ENCODE data around the gene RRP36.

DNA sequence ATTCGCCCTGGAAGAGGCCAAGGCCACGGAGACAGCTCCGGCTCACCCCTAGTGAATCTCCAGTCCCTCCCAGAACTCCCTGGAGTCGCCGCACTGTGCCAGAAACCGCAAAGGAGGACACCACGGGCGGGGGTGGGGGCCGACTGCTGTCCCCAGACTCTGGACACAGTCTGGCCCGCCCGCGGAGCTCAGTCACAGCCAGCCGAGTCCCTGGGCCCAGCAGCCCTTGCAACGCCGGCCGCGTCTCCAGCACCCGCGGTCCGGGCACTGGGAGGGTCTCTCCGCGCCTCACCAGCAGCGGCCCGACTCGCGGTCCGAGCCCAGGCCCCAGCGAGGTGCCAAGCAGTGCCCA, 43.0 kb upstream of the RRP36 start:
- TF ChIP-seq, protein P1, sequence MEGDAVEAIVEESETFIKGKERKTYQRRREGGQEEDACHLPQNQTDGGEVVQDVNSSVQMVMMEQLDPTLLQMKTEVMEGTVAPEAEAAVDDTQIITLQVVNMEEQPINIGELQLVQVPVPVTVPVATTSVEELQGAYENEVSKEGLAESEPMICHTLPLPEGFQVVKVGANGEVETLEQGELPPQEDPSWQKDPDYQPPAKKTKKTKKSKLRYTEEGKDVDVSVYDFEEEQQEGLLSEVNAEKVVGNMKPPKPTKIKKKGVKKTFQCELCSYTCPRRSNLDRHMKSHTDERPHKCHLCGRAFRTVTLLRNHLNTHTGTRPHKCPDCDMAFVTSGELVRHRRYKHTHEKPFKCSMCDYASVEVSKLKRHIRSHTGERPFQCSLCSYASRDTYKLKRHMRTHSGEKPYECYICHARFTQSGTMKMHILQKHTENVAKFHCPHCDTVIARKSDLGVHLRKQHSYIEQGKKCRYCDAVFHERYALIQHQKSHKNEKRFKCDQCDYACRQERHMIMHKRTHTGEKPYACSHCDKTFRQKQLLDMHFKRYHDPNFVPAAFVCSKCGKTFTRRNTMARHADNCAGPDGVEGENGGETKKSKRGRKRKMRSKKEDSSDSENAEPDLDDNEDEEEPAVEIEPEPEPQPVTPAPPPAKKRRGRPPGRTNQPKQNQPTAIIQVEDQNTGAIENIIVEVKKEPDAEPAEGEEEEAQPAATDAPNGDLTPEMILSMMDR (IDR thresholded peaks at IDR 0.05 in 2 of 3, conservative IDR thresholded peaks at IDR 0.05 in 1 of 3; ENCODE audit: borderline replicate concordance in 1 of 3, insufficient read depth in 1 of 3, low read depth in 2 of 3, low read length in 2 of 3) = no peak
- no peak for TF ChIP-seq TCF7L2 (IDR thresholded peaks at IDR 0.05; ENCODE audit: borderline replicate concordance, extremely low read depth, insufficient read depth, insufficient read length)
- TF ChIP-seq POLR2AphosphoS5 (IDR thresholded peaks at IDR 0.05; ENCODE audit: low read depth, low read length) = no peak
- TF ChIP-seq POLR2A (IDR thresholded peaks at IDR 0.05; ENCODE audit: borderline replicate concordance, extremely low read depth, insufficient read depth, insufficient read length) = no peak
- TF ChIP-seq, protein P2, sequence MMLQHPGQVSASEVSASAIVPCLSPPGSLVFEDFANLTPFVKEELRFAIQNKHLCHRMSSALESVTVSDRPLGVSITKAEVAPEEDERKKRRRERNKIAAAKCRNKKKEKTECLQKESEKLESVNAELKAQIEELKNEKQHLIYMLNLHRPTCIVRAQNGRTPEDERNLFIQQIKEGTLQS (IDR thresholded peaks at IDR 0.05) = no peak
- no peak for TF ChIP-seq EGR1 (IDR thresholded peaks at IDR 0.05; ENCODE audit: low read depth)
- TF ChIP-seq, protein P3, sequence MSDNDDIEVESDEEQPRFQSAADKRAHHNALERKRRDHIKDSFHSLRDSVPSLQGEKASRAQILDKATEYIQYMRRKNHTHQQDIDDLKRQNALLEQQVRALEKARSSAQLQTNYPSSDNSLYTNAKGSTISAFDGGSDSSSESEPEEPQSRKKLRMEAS (IDR thresholded peaks at IDR 0.05) = no peak
- TF ChIP-seq EZH2phosphoT487 (IDR thresholded peaks at IDR 0.05; ENCODE audit: borderline replicate concordance) = no peak
- TF ChIP-seq, protein P4, sequence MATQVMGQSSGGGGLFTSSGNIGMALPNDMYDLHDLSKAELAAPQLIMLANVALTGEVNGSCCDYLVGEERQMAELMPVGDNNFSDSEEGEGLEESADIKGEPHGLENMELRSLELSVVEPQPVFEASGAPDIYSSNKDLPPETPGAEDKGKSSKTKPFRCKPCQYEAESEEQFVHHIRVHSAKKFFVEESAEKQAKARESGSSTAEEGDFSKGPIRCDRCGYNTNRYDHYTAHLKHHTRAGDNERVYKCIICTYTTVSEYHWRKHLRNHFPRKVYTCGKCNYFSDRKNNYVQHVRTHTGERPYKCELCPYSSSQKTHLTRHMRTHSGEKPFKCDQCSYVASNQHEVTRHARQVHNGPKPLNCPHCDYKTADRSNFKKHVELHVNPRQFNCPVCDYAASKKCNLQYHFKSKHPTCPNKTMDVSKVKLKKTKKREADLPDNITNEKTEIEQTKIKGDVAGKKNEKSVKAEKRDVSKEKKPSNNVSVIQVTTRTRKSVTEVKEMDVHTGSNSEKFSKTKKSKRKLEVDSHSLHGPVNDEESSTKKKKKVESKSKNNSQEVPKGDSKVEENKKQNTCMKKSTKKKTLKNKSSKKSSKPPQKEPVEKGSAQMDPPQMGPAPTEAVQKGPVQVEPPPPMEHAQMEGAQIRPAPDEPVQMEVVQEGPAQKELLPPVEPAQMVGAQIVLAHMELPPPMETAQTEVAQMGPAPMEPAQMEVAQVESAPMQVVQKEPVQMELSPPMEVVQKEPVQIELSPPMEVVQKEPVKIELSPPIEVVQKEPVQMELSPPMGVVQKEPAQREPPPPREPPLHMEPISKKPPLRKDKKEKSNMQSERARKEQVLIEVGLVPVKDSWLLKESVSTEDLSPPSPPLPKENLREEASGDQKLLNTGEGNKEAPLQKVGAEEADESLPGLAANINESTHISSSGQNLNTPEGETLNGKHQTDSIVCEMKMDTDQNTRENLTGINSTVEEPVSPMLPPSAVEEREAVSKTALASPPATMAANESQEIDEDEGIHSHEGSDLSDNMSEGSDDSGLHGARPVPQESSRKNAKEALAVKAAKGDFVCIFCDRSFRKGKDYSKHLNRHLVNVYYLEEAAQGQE (IDR thresholded peaks at IDR 0.05; ENCODE audit: low read depth) = no peak
- TF ChIP-seq SIN3A (IDR thresholded peaks at IDR 0.05; ENCODE audit: low read depth) = no peak
- TF ChIP-seq ZFX (IDR thresholded peaks at IDR 0.05) = no peak
- TF ChIP-seq EZH2 (IDR thresholded peaks at IDR 0.05) = no peak
- no peak for TF ChIP-seq SRF (IDR thresholded peaks at IDR 0.05; ENCODE audit: low read depth)
- TF ChIP-seq, protein P5, sequence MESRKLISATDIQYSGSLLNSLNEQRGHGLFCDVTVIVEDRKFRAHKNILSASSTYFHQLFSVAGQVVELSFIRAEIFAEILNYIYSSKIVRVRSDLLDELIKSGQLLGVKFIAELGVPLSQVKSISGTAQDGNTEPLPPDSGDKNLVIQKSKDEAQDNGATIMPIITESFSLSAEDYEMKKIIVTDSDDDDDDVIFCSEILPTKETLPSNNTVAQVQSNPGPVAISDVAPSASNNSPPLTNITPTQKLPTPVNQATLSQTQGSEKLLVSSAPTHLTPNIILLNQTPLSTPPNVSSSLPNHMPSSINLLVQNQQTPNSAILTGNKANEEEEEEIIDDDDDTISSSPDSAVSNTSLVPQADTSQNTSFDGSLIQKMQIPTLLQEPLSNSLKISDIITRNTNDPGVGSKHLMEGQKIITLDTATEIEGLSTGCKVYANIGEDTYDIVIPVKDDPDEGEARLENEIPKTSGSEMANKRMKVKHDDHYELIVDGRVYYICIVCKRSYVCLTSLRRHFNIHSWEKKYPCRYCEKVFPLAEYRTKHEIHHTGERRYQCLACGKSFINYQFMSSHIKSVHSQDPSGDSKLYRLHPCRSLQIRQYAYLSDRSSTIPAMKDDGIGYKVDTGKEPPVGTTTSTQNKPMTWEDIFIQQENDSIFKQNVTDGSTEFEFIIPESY (IDR thresholded peaks at IDR 0.05; ENCODE audit: extremely low read depth, insufficient replicate concordance, low read length) = no peak
